Neural cell (in vitro differentiated cells): ENCODE data around the gene DCBLD2. TPM values are rescaled to one million over a fixed set of nuclear protein-coding genes. Genes with fewer than 3 reads are reported as not detected.

Experiments
- H2AFZ ChIP-seq: fragments of 200-600, 300-800 bp; sonication (generic), shearing (Covaris generic); 2 replicates; pipeline ENCODE4 v1.6.0; 2014; ENCODE audit warnings: low read depth, mild to moderate bottlenecking, antibody characterized with exemption, low read length, moderate library complexity
- H3F3A ChIP-seq: fragments of 200-600 bp; shearing (Covaris generic); 2 replicates; pipeline ENCODE4 v1.6.1; 2016; ENCODE audit warnings: mild to moderate bottlenecking, moderate library complexity, mixed read lengths, antibody characterized with exemption, low read length; ENCODE audit not compliant: insufficient read depth, poor library complexity, severe bottlenecking
- H3K27ac ChIP-seq: fragments of 200-600, 300-800 bp; sonication (generic), shearing (Covaris generic); 2 replicates; pipeline ENCODE4 v1.5.1; 2014; ENCODE audit warnings: mild to moderate bottlenecking, low read length, moderate library complexity
- H3K27me3 ChIP-seq: fragments of 300-800, 200-600 bp; sonication (generic), shearing (Covaris generic); 2 replicates; pipeline ENCODE4 v1.6.0; 2014; ENCODE audit warnings: mild to moderate bottlenecking, low read depth, low read length, moderate library complexity; ENCODE audit not compliant: insufficient read depth
- H3K36me3 ChIP-seq: fragments of 300-800, 200-600 bp; sonication (generic), shearing (Covaris generic); 2 replicates; pipeline ENCODE4 v1.5.1; 2014; ENCODE audit warnings: mild to moderate bottlenecking, antibody characterized with exemption, low read length, moderate library complexity; ENCODE audit not compliant: insufficient read depth
- H3K4me2 ChIP-seq: fragments of 300-800, 200-600 bp; sonication (generic), shearing (Covaris generic); 2 replicates; pipeline ENCODE4 v1.6.0; 2014; ENCODE audit warnings: mild to moderate bottlenecking, low read length
- H3K4me3 ChIP-seq: fragments of 300-800, 200-600 bp; sonication (generic), shearing (Covaris generic); 2 replicates; pipeline ENCODE4 v1.5.1; 2014; ENCODE audit warnings: mild to moderate bottlenecking, low read length, moderate library complexity
- H3K79me2 ChIP-seq: fragments of 200-600 bp; shearing (Covaris generic); replicated peaks from 2 replicates; pipeline ENCODE4 v1.6.0; 2014; ENCODE audit warnings: mild to moderate bottlenecking, low read length, moderate library complexity; ENCODE audit not compliant: insufficient read depth
- H3K9ac ChIP-seq: fragments of 300-800, 200-600 bp; sonication (generic), shearing (Covaris generic); 2 replicates; pipeline ENCODE4 v1.6.1; 2016; ENCODE audit warnings: mild to moderate bottlenecking, low read length, mixed read lengths
- H3K9me2 ChIP-seq: fragments of 200-600 bp; shearing (Covaris generic); 2 replicates; pipeline ENCODE4 v1.6.1; 2016; ENCODE audit warnings: mild to moderate bottlenecking, low read length, mixed read lengths; ENCODE audit not compliant: insufficient read depth
- H3K9me3 ChIP-seq: fragments of 200-600, 300-800 bp; sonication (generic), shearing (Covaris generic); 2 replicates; pipeline ENCODE4 v1.6.1; 2016; ENCODE audit warnings: mild to moderate bottlenecking, mixed run types, low read length, moderate library complexity, mixed read lengths
- H4K20me1 ChIP-seq: fragments of 200-600 bp; shearing (Covaris generic); 2 replicates; pipeline ENCODE4 v1.6.1; 2016; ENCODE audit warnings: mild to moderate bottlenecking, mixed run types; ENCODE audit not compliant: insufficient read depth
- EP300 ChIP-seq: fragments of 450-650 bp; conservative IDR thresholded peaks from 2 replicates; pipeline ENCODE4 v1.6.1; 2014; ENCODE audit warnings: antibody characterized with exemption, mild to moderate bottlenecking, moderate library complexity; ENCODE audit not compliant: poor library complexity, severe bottlenecking
- EZH2 ChIP-seq: fragments of 200-600, 300-800 bp; shearing (Covaris generic), sonication (generic); IDR thresholded peaks from 2 replicates; pipeline ENCODE4 v1.6.1; 2014; ENCODE audit warnings: antibody characterized with exemption, low read length, borderline replicate concordance, mild to moderate bottlenecking; ENCODE audit not compliant: insufficient read depth, poor library complexity, severe bottlenecking
- MXI1 ChIP-seq: fragments of 450-650 bp; conservative IDR thresholded peaks from 2 replicates; pipeline ENCODE4 v1.6.1; 2014; ENCODE audit warnings: antibody characterized with exemption, mild to moderate bottlenecking; ENCODE audit not compliant: poor library complexity, severe bottlenecking
- POLR2AphosphoS5 ChIP-seq: IDR thresholded peaks from 2 replicates; pipeline ENCODE4 v1.6.1; 2012
- RAD21 ChIP-seq: fragments of 450-650 bp; conservative IDR thresholded peaks from 2 replicates; pipeline ENCODE4 v1.6.1; 2014; ENCODE audit warnings: antibody characterized with exemption, mild to moderate bottlenecking, moderate library complexity
- SMC3 ChIP-seq: fragments of 450-650 bp; conservative IDR thresholded peaks from 2 replicates; pipeline ENCODE4 v1.6.1; 2014; ENCODE audit warnings: antibody characterized with exemption, mild to moderate bottlenecking, moderate library complexity; ENCODE audit not compliant: poor library complexity
- TAF1 ChIP-seq: IDR thresholded peaks from 2 replicates; pipeline ENCODE4 v1.6.1; 2012; ENCODE audit warnings: low read depth
- polyA plus RNA-seq: library from polyadenylated mRNA; depleted of rRNA; stranded (reverse); fragments of >200 nt; gene quantifications from 2 replicates; pipeline ENCODE4 v1.2.3, GENCODE V29; 2014
- TF ChIP-seq, protein P1 (sequence below): IDR thresholded peaks from 2 replicates; pipeline ENCODE4 v1.6.1; 2012; ENCODE audit warnings: borderline replicate concordance
- TF ChIP-seq, protein P2 (sequence below): fragments of 450-650 bp; IDR thresholded peaks from 2 replicates; pipeline ENCODE4 v1.5.1; 2014; ENCODE audit warnings: antibody characterized with exemption, mild to moderate bottlenecking, moderate library complexity; ENCODE audit not compliant: poor library complexity, severe bottlenecking

DCBLD2 gene
- polyA plus RNA-seq, 1 donor from 2014 or later, result 69.0 TPM

DNA sequence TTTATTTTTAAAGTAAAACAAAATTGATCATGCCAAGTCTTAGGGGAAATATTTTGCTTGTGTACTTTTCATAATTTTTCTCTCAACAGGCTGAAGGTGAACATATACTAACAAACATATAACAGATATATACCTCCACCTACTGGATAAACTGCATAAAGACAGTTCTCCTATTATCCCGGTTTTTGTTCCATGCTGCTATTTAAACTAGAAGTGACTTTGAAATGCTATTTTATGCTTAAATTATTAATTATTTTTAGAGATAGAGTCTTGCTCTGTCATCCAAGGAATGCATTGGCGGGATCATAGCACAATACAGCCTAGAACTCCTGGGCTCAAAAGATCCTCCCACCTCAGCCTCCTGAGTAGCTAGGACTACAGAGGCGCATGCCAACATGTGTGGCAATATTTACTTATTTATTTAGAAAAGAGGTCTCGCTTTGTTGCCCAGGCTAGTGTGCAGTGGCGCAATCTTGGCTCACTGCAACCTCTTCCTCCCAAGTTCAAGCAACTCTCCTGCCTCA is 88.6 kb downstream of the DCBLD2 start:
- Histone ChIP-seq H3K9me3 (no peaks in the 10 kb centered on the region), H3K4me2 (no peak overlapping the region), H3K27me3 (no peaks in the 10 kb centered on the region), H3F3A (no peaks in the 10 kb centered on the region), H3K4me3 (no peak overlapping the region), H3K9ac (no peak overlapping the region), H3K27ac (no peak overlapping the region), H3K79me2 (no peaks in the 10 kb centered on the region), H3K9me2 (no peaks in the 10 kb centered on the region), H4K20me1 (no peaks in the 10 kb centered on the region), H2AFZ (no peak overlapping the region), H3K36me3 (no peaks in the 10 kb centered on the region)
- TF ChIP-seq MXI1 (no peak), SMC3 (peak; percentile 73), RAD21 (peak; percentile 77), POLR2AphosphoS5 (no peak), EZH2 (no peak), EP300 (no peak), TAF1 (no peak)
- TF ChIP-seq, protein P1, sequence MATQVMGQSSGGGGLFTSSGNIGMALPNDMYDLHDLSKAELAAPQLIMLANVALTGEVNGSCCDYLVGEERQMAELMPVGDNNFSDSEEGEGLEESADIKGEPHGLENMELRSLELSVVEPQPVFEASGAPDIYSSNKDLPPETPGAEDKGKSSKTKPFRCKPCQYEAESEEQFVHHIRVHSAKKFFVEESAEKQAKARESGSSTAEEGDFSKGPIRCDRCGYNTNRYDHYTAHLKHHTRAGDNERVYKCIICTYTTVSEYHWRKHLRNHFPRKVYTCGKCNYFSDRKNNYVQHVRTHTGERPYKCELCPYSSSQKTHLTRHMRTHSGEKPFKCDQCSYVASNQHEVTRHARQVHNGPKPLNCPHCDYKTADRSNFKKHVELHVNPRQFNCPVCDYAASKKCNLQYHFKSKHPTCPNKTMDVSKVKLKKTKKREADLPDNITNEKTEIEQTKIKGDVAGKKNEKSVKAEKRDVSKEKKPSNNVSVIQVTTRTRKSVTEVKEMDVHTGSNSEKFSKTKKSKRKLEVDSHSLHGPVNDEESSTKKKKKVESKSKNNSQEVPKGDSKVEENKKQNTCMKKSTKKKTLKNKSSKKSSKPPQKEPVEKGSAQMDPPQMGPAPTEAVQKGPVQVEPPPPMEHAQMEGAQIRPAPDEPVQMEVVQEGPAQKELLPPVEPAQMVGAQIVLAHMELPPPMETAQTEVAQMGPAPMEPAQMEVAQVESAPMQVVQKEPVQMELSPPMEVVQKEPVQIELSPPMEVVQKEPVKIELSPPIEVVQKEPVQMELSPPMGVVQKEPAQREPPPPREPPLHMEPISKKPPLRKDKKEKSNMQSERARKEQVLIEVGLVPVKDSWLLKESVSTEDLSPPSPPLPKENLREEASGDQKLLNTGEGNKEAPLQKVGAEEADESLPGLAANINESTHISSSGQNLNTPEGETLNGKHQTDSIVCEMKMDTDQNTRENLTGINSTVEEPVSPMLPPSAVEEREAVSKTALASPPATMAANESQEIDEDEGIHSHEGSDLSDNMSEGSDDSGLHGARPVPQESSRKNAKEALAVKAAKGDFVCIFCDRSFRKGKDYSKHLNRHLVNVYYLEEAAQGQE, result no peak
- TF ChIP-seq, protein P2, sequence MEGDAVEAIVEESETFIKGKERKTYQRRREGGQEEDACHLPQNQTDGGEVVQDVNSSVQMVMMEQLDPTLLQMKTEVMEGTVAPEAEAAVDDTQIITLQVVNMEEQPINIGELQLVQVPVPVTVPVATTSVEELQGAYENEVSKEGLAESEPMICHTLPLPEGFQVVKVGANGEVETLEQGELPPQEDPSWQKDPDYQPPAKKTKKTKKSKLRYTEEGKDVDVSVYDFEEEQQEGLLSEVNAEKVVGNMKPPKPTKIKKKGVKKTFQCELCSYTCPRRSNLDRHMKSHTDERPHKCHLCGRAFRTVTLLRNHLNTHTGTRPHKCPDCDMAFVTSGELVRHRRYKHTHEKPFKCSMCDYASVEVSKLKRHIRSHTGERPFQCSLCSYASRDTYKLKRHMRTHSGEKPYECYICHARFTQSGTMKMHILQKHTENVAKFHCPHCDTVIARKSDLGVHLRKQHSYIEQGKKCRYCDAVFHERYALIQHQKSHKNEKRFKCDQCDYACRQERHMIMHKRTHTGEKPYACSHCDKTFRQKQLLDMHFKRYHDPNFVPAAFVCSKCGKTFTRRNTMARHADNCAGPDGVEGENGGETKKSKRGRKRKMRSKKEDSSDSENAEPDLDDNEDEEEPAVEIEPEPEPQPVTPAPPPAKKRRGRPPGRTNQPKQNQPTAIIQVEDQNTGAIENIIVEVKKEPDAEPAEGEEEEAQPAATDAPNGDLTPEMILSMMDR, result peak; percentile 73

DNA sequence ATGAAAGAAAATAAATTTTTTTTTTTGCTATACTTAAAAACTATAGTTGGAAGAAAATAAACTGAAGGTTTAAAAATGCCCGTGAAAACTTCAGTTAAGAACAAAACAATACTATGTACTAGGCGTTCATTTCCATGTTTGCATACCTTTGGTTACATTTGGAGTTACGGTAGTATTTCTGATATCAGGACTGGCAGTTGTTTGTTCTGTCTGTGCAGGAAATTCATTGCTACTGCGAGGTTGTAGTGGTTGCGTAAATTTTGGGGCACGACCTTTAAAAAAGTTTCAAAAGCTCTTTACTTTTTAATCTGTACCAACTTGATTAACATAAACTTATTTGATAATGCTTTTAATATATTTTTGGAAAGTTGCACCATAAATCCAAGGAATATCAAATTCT is 90.4 kb downstream of the DCBLD2 start:
- H2AFZ ChIP-seq, result no peak overlapping the region
- no peak overlapping the region for H3K4me2 ChIP-seq
- no peak overlapping the region for H3K27ac ChIP-seq
- no peaks in the 10 kb centered on the region for H3K9me2 ChIP-seq
- H3K4me3 ChIP-seq, result no peak overlapping the region
- H3F3A ChIP-seq, result no peaks in the 10 kb centered on the region
- no peaks in the 10 kb centered on the region for H4K20me1 ChIP-seq
- no peak overlapping the region for H3K9ac ChIP-seq
- H3K27me3 ChIP-seq, result no peaks in the 10 kb centered on the region
- no peak for TF ChIP-seq TAF1
- TF ChIP-seq EP300, result no peak
- TF ChIP-seq, protein P2, result no peak
- TF ChIP-seq RAD21, result no peak
- TF ChIP-seq POLR2AphosphoS5, result no peak
- no peak for TF ChIP-seq MXI1
- TF ChIP-seq EZH2, result no peak
- TF ChIP-seq, protein P1, result no peak
- no peak for TF ChIP-seq SMC3
- H3K79me2 ChIP-seq, result no peaks in the 10 kb centered on the region
- H3K36me3 ChIP-seq, result no peaks in the 10 kb centered on the region
- no peaks in the 10 kb centered on the region for H3K9me3 ChIP-seq
